Stimulated activated CD8-positive, alpha-beta memory T cell treated with anti-CD3 and anti-CD28 coated beads, Interleukin-4, amount 100 ng/mL, for 24 hours (primary cell): ENCODE data around the gene TNF.
"Not testable (repeated sequence)": the region's sequence is repeated elsewhere in the genome, so short reads cannot be mapped to it uniquely, and the experiment has no call there.

ENCODE experiments used
- DNase-seq: peaks from one replicate; pipeline ENCODE4 v3.0.0-alpha.2; 2020; ENCODE audit warnings: low read depth

TNF gene

DNA sequence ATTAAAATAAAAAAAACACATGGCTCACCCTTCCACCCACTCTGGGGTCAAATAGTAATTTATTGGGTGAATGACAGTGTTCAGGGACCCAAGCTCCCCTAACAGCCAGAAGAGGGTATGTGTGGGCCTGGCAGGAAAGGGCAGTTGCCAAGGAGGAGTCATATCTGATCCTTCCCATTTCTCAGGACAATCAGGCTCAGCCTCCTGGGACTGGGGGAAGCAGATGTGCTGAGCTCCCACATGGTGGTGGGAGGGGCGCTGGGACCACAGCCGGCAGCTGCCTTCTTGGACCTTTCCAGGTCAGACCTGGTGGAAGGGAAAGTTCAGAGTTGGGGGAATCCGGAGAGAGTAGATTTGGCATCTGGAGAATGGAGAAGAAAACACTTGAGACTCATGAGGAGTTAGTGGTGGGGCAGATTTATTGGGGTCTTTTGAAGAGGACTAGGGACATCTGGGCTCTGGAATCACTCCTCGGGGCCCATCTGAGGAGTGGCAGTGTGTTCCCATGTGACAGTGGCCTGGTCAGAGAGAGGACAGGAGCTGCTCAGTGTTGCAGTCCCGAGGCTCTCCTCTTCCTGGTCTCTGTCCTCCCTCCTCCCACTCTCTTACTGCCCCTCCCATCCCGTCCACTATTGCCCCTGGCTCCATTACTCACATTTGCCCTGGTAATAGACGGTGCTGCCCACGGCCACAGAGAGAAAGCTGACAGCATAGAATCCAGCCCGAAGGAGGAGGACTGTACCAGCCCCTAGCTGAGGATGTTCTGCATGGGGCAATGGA lies 13.7 kb downstream of the TNF start:
- no peak for DNase-seq

DNA sequence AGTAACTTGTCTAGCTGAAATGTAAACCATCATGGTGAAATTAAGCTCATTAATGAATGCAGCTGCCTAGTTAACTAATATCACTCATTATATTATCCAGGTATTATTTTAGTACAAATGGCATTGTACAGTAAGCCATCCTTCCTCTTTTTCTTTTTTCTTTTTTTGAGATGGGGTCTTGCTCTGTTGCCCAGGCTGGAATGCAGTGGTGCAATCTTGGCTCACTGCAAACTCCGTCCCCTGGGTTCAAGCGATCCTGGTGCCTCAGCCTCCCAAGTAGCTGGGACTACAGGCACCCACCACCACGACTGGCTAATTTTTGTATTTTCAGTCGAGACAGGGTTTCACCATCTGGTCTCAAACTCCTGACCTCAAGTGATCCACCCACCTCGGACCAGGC lies 15.3 kb downstream of the TNF start:
- DNase-seq, result not testable (repeated sequence)

- no peak for DNase-seq
Observed at GRCh38 chr6:31592396-31592771, 17.0 kb downstream of the TNF start.

- DNase-seq, result no peak
Observed at GRCh38 chr6:31597006-31597405, 21.6 kb downstream of the TNF start.

DNA sequence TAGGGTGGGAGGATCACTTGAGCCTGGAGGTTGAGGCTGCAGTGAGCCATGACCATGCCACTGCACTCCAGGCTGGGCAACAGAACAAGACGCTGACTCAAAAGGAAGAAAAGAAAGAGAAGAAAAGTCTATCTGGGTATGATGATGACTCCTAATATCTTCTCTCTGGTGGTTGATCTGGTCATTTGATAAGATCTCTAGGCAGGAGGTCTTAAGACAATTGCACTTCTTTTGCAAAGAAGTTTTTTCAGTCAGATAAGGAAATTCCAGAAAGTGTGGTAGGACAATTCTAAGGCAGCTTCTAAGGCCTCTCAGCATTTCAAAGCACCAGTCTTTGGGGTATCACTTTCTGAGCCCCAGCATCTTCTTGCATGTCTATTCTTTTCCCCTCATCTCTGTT lies 32.0 kb downstream of the TNF start:
- no peak for DNase-seq

GRCh38 chr6:31609519-31610406 lies 34.4 kb downstream of the TNF start:
- DNase-seq, result no peak

DNA sequence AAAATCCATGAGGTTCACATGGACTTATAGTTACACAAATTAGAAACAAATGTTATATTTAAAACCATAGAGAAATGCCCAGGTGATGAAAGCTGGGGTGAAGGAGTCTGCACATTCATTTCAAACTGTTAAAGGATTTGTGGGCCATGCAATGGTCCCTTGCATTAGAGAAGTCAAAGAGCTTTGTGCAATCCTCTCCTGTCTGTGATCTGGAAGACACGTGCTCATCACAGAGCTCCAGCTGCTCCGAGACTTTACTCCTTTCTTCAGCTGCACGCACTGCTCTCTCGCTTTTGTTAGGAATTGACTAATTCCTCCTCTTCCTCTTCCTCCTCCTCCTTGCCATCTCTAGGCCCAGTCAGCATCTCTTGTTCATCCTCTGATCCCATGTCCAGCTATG lies 35.6 kb downstream of the TNF start:
- no peak for DNase-seq

GRCh38 chr6:31614075-31614619 lies 38.8 kb downstream of the TNF start:
- no peak for DNase-seq

GRCh38 chr6:31614684-31615578 lies 39.6 kb downstream of the TNF start, which contains the start of gene AIF1:
Gene AIF1 (plus strand): TSS chr6:31615234. CDS start chr6:31615330, 96 bp downstream.
- no peak for DNase-seq

DNA sequence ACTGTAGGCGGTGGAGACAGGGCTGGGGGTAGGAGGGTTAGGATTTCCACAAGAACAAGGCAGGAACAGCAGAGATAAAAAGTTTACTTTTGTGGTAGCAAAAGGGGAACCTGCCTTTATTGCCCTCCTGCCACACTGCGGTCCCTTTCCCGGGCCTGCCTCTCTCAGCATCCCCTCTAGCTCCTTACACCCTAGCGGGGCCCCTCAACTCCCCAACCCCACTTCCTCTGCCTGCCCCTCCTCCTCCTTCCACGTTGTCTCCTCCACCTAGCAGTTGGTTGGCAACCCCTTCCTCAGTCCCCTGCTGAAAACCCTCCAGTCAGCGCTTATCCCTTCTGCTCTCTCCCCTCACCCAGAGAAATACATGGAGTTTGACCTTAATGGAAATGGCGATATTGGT lies 40.4 kb downstream of the TNF start:
- no peak for DNase-seq

DNA sequence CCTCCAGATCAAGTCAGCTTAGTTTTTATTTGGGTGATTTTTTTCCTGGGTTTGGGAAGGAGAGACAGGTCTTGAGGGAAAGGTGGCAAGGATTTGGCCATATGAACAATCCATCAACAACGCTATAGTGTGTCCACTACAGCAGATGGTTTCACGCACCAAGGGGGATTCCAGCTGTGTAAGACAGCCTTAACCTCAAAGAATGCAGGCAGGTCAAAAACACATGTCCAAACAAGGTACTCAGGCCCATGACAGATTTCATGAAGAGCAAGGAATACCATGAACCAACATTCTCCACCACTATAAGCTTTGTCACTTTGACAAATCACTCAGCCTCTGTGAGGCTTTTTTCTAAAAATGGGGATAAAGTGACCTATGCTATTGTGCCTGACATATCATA lies 41.6 kb downstream of the TNF start:
- no peak for DNase-seq

DNA sequence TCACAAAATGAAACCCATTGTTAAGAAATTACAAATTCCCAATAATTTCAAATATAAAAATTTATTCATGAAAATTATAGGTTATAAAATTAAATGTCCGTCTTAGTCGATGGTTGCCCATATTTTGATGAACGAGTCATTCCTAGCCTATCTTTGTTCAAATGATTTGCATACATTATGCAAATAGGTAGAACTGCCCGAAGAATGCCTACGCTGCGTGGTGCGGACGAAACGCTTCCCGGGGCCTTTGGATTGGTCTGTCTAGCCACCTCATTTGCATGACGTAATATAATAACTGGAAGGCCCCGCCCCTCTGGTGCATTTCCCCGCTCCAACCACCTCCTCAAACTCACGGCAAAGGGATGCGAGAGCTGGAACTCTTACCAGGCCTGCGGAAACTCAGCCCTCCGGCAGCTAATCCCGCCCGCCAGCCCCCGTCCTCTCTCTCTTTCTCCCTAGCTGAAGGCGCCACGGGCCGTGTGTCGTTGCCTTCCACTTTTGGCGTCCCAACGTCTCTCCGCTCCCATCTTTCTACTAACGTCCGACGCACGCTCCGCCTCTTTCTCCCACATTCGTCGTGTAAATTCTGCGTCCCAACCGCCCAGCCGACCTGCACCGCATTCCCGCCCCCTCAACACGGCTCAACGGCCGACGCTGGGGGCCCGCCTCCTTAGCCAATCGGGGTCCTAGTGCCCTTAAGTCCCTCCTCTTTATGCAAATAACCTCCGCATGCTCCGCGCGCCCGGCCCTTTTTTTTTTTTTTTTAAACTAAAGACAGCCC lies 44.6 kb downstream of the TNF start:
- peak; percentile 95 for DNase-seq

DNA sequence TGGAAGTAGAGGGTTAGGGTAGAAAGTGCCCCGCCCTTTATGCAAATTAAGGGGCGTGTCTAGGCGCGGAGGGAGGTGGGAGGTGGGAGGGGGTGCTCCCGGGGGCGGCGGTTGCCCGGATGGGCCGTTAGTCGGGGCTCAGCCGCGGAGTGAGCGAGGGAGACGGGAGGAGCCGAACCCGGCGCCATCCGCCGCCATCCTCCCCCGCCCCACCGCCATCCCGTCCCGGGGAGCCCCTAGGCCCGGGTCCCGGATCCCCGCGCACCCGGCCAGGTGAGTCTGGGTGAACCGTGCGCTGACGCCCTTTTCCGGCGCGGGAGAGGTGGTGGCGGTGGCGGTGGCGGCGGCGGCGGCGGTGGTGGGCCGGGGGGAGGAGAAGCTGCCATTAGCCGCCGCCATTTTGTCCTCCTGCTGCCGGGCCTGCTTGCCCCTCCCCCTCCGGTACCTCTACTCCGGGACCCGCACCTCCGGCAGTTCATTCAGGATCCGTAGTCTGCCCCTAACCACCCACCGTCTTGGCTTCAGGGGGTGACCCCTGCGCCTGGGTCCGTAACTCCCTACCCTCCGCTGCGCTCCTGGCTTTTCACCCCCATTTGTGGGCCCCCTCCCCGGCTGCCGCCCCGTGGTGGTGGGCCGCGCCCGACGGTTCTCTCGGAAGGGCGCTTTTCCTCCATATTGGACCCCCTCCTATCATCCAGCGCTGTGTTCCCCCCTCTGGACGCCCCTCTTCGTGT lies 45.4 kb downstream of the TNF start, which contains the start of gene PRRC2A:
Gene PRRC2A, plus strand, starts transcription at position 130 of the 734 bp plus-strand sequence. CDS start 2,075 bp downstream, outside the sequence.
- DNase-seq, result peak; percentile 75

GRCh38 chr6:31621320-31621939 lies 46.1 kb downstream of the TNF start:
- no peak for DNase-seq

DNA sequence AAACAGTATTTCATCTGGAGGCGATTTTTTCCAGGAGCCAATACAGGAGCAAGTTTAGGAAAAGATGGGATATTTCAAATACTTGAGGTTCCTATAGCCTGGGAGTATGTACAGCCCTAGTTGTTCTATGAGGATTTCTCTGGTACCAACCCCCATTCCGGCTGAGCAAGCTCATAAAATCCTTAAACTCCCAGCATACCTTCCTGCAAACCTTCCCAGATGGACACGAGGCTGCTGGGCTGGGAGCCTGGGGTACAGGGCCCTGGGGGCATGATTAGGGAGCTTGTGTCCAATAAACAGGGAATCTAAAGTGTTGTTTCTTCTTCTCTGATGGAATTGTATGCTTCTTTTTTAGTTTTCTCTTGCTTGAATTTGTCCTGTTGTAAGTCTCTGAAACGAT lies 46.6 kb downstream of the TNF start:
- no peak for DNase-seq

DNA sequence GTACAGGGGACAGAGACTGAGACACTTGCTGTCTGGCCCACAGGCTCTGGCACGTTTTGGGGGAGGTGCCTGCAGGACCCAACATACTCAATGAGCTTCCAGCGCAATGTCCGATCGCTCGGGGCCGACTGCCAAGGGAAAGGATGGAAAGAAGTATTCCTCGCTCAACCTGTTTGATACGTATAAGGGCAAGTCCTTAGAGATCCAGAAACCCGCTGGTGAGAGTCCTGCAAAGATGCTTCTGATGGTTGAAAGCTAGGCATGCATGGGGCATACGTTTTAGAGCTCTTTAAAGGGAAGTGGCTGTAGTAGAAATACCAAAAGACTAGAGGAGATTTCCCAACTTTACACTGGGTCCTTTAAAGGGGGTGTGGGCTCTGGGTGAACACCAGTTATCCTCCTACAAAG lies 47.3 kb downstream of the TNF start:
- DNase-seq, result no peak

- DNase-seq, result no peak
Observed at GRCh38 chr6:31624070-31624469, 48.7 kb downstream of the TNF start.

DNA sequence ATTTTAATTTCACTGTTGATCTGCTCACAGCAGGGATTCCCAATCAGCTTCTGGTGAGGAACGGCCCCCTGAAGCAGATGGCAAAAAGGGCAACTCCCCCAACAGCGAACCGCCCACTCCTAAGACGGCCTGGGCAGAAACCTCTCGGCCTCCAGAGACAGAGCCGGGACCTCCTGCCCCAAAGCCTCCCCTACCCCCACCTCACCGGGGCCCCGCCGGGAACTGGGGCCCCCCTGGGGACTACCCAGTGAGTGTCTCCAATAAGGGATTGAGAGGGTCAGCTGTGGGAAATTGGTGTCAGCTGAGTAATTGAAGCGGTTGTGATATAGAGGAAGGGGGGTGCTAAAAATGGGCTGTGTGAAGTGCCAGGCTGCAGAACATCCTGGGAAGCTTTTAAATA lies 51.6 kb downstream of the TNF start:
- no peak for DNase-seq

DNA sequence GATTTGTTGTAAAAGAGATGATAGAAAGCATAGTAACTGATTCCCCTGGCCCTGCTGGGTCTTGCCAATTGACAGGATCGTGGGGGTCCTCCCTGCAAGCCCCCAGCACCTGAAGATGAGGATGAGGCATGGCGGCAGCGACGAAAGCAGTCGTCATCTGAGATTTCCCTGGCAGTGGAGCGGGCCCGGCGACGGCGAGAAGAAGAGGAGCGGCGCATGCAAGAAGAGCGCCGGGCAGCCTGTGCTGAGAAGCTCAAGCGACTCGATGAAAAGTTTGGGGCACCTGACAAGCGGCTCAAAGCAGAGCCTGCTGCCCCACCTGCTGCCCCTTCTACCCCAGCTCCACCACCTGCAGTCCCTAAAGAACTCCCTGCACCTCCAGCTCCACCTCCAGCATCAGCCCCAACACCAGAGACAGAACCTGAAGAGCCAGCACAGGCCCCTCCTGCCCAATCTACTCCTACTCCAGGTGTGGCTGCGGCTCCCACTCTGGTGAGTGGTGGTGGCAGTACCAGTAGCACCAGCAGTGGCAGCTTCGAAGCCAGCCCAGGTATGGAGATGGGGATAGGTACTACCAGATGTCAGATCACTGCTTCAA lies 52.4 kb downstream of the TNF start:
- DNase-seq, result no peak
